HL-60 (cell line): ENCODE results near the gene PF4V1.

ENCODE experiments used
- DNase-seq, 2 experiments: peaks; one replicate each; pipeline ENCODE4 v3.0.0-alpha.2; 2010 to 2020; ENCODE audit warnings: low read depth in 1 of 2, low spot score in 1 of 2
- H3K27ac ChIP-seq: fragments of 250-450 bp; sonication (Bioruptor Pico); replicated peaks from 2 replicates; pipeline ENCODE4 v1.5.1; 2020; ENCODE audit warnings: mild to moderate bottlenecking, moderate library complexity
- H3K27me3 ChIP-seq: fragments of 250-450 bp; sonication (Bioruptor Pico); 2 replicates; pipeline ENCODE4 v1.5.1; 2021; ENCODE audit warnings: mild to moderate bottlenecking, moderate library complexity; ENCODE audit not compliant: insufficient read depth, poor library complexity, severe bottlenecking
- H3K4me3 ChIP-seq: replicated peaks from 2 replicates; pipeline ENCODE4 v1.5.1; 2011; ENCODE audit warnings: mild to moderate bottlenecking, control low read depth, low read length; ENCODE audit not compliant: insufficient read depth
- GABPA ChIP-seq: IDR thresholded peaks from 2 replicates; pipeline ENCODE4 v1.6.1; 2012; ENCODE audit warnings: low read depth
- POLR2AphosphoS5 ChIP-seq: IDR thresholded peaks from 2 replicates; pipeline ENCODE4 v1.6.1; 2012; ENCODE audit warnings: low read depth
- SPI1 ChIP-seq: IDR thresholded peaks from 2 replicates; pipeline ENCODE4 v1.6.1; 2012; ENCODE audit warnings: low read depth, mild to moderate bottlenecking, borderline replicate concordance
- TF ChIP-seq, protein P1 (sequence below): IDR thresholded peaks from 2 replicates; pipeline ENCODE4 v1.6.1; 2012; ENCODE audit warnings: low read depth; ENCODE audit not compliant: insufficient replicate concordance
- TF ChIP-seq, protein P2 (sequence below): IDR thresholded peaks from one replicate; pipeline ENCODE4 v1.5.1; 2011; ENCODE audit warnings: low read length, control low read depth, inconsistent platforms; ENCODE audit not compliant: insufficient read depth

PF4V1 gene

DNA sequence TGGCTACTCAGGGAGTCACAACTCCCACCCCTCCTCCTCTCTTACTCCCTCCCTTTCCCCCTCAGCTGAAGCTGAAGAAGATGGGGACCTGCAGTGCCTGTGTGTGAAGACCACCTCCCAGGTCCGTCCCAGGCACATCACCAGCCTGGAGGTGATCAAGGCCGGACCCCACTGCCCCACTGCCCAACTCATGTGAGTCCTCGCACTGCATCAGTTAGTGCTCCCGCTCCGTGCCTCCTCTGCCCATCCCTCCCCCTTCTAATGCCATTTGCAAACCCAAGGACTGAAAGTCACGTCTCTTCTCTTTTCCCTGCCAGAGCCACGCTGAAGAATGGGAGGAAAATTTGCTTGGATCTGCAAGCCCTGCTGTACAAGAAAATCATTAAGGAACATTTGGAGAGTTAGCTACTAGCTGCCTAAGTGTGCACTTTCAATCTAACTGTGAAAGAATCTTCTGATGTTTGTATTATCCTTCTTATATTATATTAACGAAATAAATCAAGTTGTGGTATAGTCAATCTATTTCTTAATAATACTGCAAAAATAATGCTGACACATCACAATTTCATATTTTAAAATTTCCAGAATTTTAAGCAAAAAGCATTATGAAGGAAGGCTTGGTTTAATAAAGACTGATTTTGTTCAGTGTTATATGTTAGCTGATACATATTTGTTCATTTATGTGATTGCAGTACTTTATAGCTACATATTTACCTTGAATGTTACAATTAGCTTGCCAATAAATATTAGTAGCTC is 800 bp downstream of the PF4V1 start:
- Histone ChIP-seq H3K4me3 (no peak overlapping the region), H3K27ac (no peak overlapping the region), H3K27me3 (no peaks in the 10 kb centered on the region)
- TF ChIP-seq GABPA (no peak), POLR2AphosphoS5 (no peak), SPI1 (no peak)
- TF ChIP-seq, protein P1, sequence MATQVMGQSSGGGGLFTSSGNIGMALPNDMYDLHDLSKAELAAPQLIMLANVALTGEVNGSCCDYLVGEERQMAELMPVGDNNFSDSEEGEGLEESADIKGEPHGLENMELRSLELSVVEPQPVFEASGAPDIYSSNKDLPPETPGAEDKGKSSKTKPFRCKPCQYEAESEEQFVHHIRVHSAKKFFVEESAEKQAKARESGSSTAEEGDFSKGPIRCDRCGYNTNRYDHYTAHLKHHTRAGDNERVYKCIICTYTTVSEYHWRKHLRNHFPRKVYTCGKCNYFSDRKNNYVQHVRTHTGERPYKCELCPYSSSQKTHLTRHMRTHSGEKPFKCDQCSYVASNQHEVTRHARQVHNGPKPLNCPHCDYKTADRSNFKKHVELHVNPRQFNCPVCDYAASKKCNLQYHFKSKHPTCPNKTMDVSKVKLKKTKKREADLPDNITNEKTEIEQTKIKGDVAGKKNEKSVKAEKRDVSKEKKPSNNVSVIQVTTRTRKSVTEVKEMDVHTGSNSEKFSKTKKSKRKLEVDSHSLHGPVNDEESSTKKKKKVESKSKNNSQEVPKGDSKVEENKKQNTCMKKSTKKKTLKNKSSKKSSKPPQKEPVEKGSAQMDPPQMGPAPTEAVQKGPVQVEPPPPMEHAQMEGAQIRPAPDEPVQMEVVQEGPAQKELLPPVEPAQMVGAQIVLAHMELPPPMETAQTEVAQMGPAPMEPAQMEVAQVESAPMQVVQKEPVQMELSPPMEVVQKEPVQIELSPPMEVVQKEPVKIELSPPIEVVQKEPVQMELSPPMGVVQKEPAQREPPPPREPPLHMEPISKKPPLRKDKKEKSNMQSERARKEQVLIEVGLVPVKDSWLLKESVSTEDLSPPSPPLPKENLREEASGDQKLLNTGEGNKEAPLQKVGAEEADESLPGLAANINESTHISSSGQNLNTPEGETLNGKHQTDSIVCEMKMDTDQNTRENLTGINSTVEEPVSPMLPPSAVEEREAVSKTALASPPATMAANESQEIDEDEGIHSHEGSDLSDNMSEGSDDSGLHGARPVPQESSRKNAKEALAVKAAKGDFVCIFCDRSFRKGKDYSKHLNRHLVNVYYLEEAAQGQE, result no peak
- TF ChIP-seq, protein P2, sequence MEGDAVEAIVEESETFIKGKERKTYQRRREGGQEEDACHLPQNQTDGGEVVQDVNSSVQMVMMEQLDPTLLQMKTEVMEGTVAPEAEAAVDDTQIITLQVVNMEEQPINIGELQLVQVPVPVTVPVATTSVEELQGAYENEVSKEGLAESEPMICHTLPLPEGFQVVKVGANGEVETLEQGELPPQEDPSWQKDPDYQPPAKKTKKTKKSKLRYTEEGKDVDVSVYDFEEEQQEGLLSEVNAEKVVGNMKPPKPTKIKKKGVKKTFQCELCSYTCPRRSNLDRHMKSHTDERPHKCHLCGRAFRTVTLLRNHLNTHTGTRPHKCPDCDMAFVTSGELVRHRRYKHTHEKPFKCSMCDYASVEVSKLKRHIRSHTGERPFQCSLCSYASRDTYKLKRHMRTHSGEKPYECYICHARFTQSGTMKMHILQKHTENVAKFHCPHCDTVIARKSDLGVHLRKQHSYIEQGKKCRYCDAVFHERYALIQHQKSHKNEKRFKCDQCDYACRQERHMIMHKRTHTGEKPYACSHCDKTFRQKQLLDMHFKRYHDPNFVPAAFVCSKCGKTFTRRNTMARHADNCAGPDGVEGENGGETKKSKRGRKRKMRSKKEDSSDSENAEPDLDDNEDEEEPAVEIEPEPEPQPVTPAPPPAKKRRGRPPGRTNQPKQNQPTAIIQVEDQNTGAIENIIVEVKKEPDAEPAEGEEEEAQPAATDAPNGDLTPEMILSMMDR, result no peak
- DNase-seq, result no peak

DNA sequence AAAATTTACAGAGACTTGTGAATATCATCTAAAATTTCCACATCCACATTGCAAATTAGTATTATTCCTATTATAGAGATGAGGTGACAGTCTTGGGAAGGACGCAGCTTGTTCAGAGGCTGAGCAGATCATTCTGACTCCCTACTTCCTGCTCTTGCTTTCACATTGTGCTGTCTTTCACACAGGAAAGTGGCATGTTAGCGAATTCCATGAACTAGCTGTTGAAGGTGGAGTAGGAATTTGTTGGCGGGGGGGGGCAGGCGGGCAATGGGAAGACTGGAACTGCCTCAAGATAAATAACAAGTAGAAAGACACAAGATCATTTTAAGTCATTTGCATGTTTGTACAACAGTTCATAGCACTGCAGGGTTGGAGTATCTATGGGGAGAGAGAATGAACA is 2.3 kb downstream of the PF4V1 start:
- TF ChIP-seq SPI1 (no peak), GABPA (no peak), POLR2AphosphoS5 (no peak)
- TF ChIP-seq, protein P1, result no peak
- TF ChIP-seq, protein P2, result no peak
- H3K4me3 ChIP-seq, result no peak overlapping the region
- H3K27ac ChIP-seq, result no peak overlapping the region
- H3K27me3 ChIP-seq, result no peaks in the 10 kb centered on the region
- DNase-seq, result no peak

DNA sequence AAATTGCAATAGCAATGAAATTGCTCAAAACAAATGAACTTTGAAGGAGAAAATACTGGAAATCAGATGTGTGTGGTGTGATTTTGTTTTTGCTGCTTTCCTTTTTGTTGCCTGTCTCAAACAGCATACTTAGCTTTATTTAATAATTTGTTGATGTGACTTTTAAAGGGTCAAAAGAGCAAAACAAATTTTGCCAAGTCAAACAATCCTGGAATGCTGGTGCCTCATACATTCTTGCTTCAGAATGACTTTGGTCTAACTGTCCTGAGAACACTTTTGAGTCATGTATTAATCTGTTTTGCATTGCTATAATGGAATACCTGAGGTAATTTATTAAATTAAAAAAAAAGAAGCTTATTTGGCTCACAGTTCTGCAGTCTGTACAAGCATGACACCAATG is 3.4 kb downstream of the PF4V1 start:
- H3K27ac ChIP-seq, result no peak overlapping the region
- DNase-seq, result no peak
- TF ChIP-seq, protein P1, result no peak
- TF ChIP-seq POLR2AphosphoS5 (no peak), GABPA (no peak), SPI1 (no peak)
- TF ChIP-seq, protein P2, result no peak

More for the DNA sequence above, 3.4 kb downstream of the PF4V1 start:
- Histone ChIP-seq H3K27me3 (no peaks in the 10 kb centered on the region), H3K4me3 (no peak overlapping the region)
